NB4 (cell line): ENCODE data around the gene LDLRAD3.

Source experiments
- CTCF ChIP-seq: IDR thresholded peaks from one replicate; pipeline ENCODE4 v1.5.1; 2012; ENCODE audit warnings: low read depth, low read length
- MAX ChIP-seq: IDR thresholded peaks from 2 replicates; pipeline ENCODE4 v1.6.1; 2011; ENCODE audit warnings: low read depth, low read length
- POLR2A ChIP-seq: IDR thresholded peaks from 2 replicates; pipeline ENCODE4 v1.6.1; 2011; ENCODE audit warnings: mild to moderate bottlenecking; ENCODE audit not compliant: insufficient read length; ENCODE audit errors: extremely low read depth

GRCh38 chr11:36033936-36034335 is 90.1 kb downstream of the LDLRAD3 start:
- TF ChIP-seq CTCF, result no peak
- TF ChIP-seq MAX, result no peak
- TF ChIP-seq POLR2A, result no peak
